Transverse colon (tissue), 4 donors: ENCODE results near the gene SLC5A5. TPM values are rescaled to one million over a fixed set of nuclear protein-coding genes. Genes with fewer than 3 reads are reported as not detected.

Source experiments
- DNase-seq: peaks from one replicate; pipeline ENCODE4 v3.0.0-alpha.2; 2019
- H3K27ac ChIP-seq, 4 donors: fragments of 200-600 bp; sonication (generic); 2 replicates each; pipeline ENCODE4 v1.5.1; 2016 to 2018; ENCODE audit warnings: inconsistent platforms in 4 of 4
- H3K27me3 ChIP-seq: fragments of 200-600 bp; sonication (generic); 2 replicates; pipeline ENCODE4 v1.5.1; 2017; ENCODE audit warnings: inconsistent platforms
- H3K36me3 ChIP-seq, 4 donors: fragments of 200-600 bp; sonication (generic); 2 replicates each; pipeline ENCODE4 v1.5.1; 2017 to 2019; ENCODE audit warnings: inconsistent platforms in 4 of 4
- H3K4me1 ChIP-seq, 4 donors: fragments of 200-600 bp; sonication (generic); 2 replicates each; pipeline ENCODE4 v1.5.1; 2017 to 2020; ENCODE audit warnings: inconsistent platforms in 4 of 4
- H3K4me3 ChIP-seq, 4 donors: fragments of 200-600 bp; sonication (generic); 1 replicate in 1 of 4; 2 replicates in 3 of 4; pipeline versions ENCODE4 v1.5.1 to v1.6.1; 2017 to 2019; ENCODE audit warnings: inconsistent platforms in 4 of 4
- H3K9me3 ChIP-seq, 2 donors: fragments of 200-600 bp; sonication (generic); 2 replicates each; pipeline ENCODE4 v1.5.1; 2017 to 2019; ENCODE audit warnings: inconsistent platforms in 2 of 2
- CTCF ChIP-seq, 5 experiments: fragments of 200-600 bp in 3 of 5; fragments of 450-650 bp in 2 of 5; sonication (generic) in 3 of 5; IDR thresholded peaks; 1 replicate in 2 of 5; 2 replicates in 3 of 5; pipeline ENCODE4 v1.5.1; 2016 to 2017; ENCODE audit warnings: antibody characterized with exemption in 5 of 5, inconsistent platforms in 3 of 5, mild to moderate bottlenecking in 2 of 5, moderate library complexity in 1 of 5
- EP300 ChIP-seq: sonication (generic); formaldehyde crosslinking; IDR thresholded peaks from one replicate; pipeline ENCODE4 v1.6.1; 2017; ENCODE audit warnings: antibody characterized with exemption, low read depth
- POLR2A ChIP-seq: fragments of 450-650 bp; IDR thresholded peaks from one replicate; pipeline ENCODE4 v1.6.1; 2016; ENCODE audit warnings: antibody characterized with exemption, mild to moderate bottlenecking, moderate library complexity
- POLR2AphosphoS5 ChIP-seq, 3 donors: sonication (generic); formaldehyde crosslinking; IDR thresholded peaks; one replicate each; pipeline ENCODE4 v1.6.1; 2016; ENCODE audit warnings: antibody characterized with exemption in 3 of 3
- WGBS, 2 donors: methylation state at CpG; one replicate each; pipeline ENCODE4 v1.1.5; 2018; ENCODE audit warnings: low coverage in 1 of 2; 5-methylcytosine and 5-hydroxymethylcytosine counted together
- in situ Hi-C, 4 donors: fragments of 200-750 bp; cut with MboI; loops; one replicate each; pipeline versions ENCODE4 v1.15.0 to v1.15.1; 2017; ENCODE audit warnings: low sequenced_read_pairs in 3 of 4, low pct_ligation_motif_present in 1 of 4, low pct_unique_long_range_greater_than_20kb in 1 of 4
- intact Hi-C: fragments of 100-400 bp; cut with DNase I; formaldehyde crosslinking; loops from one replicate; pipeline ENCODE4 v1.15.1; 2023; ENCODE audit warnings: low total_unique reads
- total RNA-seq, 4 donors: library from RNA; depleted of rRNA; stranded (reverse); fragments of >200 nt; gene quantifications; one replicate each; pipeline ENCODE4 v1.1.0, GENCODE V29; 2016

SLC5A5 gene
- total RNA-seq, 4 donors from 2014 or later: not detected

- WGBS, 2 donors: 73% methylated on average over 8 of the region's 8 CpGs; no CpG with 5 or more reads in 1 of the 2 donors
- Histone ChIP-seq H3K27ac (peak overlapping the region; percentile 57 to 74 (median 60)), H3K4me3 (no peak overlapping the region), H3K36me3 (peaks cover 0 to 23% (median 10%) of the 10 kb centered on the region in 4 donors), H3K4me1 (peaks cover 9 to 58% (median 32%) of the 10 kb centered on the region in 4 donors), H3K9me3 (no peaks in the 10 kb centered on the region), H3K27me3 (no peaks in the 10 kb centered on the region)
- intact Hi-C loops (no loop called here), in situ Hi-C loops (loop anchor here in 2 of 4 donors (10.0 to 25.0 kb wide), 3 partner anchors 124 to 151 kb away; partner anchors contain the start of gene MAP1S (in 1 of the 2))
- DNase-seq: no peak
- TF ChIP-seq POLR2AphosphoS5 (IDR thresholded peaks at IDR 0.05): no peak
- no peak for TF ChIP-seq CTCF (IDR thresholded peaks at IDR 0.05)
- no peak for TF ChIP-seq EP300
- TF ChIP-seq POLR2A: no peak
Observed at GRCh38 chr19:17863520-17864182, 8.1 kb upstream of the SLC5A5 start.

- H3K4me1 ChIP-seq: peaks cover 8 to 52% (median 28%) of the 10 kb centered on the region in 4 donors
- H3K27ac ChIP-seq: peak overlapping the region; percentile 59 to 74 (median 67)
- 35 to 51% methylated on average over 4 to 13 of the region's 13 CpGs for WGBS, 2 donors
- intact Hi-C loops: no loop called here
- peak; percentile 81 for DNase-seq
- in situ Hi-C loops: loop anchor here in 3 of 4 donors (5.0 to 25.0 kb wide), 4 partner anchors 72 to 153 kb away; partner anchors contain the start of gene MAP1S (in 1 of the 3)
- H3K4me3 ChIP-seq: no peak overlapping the region
- H3K36me3 ChIP-seq: peaks cover 0 to 23% (median 10%) of the 10 kb centered on the region in 4 donors
- TF ChIP-seq EP300 (no peak), POLR2A (peak; percentile 40), POLR2AphosphoS5 (IDR thresholded peaks at IDR 0.05) (peak; percentile 31 to 76 (median 49))
- no peaks in the 10 kb centered on the region for H3K9me3 ChIP-seq
- H3K27me3 ChIP-seq: peaks cover 13% of the 10 kb centered on the region
Observed at GRCh38 chr19:17865364-17866311, 6.1 kb upstream of the SLC5A5 start.

GRCh38 chr19:17866312-17866963 is 5.3 kb upstream of the SLC5A5 start:
- DNase-seq: no peak
- WGBS, 2 donors: 85 to 88% methylated on average over 2 to 8 of the region's 8 CpGs
- Histone ChIP-seq H3K4me1 (peaks cover 1 to 44% (median 20%) of the 10 kb centered on the region in 4 donors), H3K9me3 (no peaks in the 10 kb centered on the region), H3K4me3 (no peak overlapping the region), H3K27me3 (peaks cover 21% of the 10 kb centered on the region), H3K27ac (peak overlapping the region in 3 of 4 donors; percentile 44 to 74 (median 74)), H3K36me3 (peaks cover 0 to 23% (median 10%) of the 10 kb centered on the region in 4 donors)
- TF ChIP-seq POLR2A (no peak), CTCF (IDR thresholded peaks at IDR 0.05) (no peak), EP300 (no peak), POLR2AphosphoS5 (IDR thresholded peaks at IDR 0.05) (no peak)
- intact Hi-C loops: no loop called here
- in situ Hi-C loops: loop anchor here in 3 of 4 donors (5.0 to 25.0 kb wide), 4 partner anchors 71 to 154 kb away; partner anchors contain the start of gene MAP1S (in 1 of the 3)

- TF ChIP-seq POLR2A (no peak), POLR2AphosphoS5 (IDR thresholded peaks at IDR 0.05) (no peak), EP300 (no peak), CTCF (IDR thresholded peaks at IDR 0.05) (no peak)
- Histone ChIP-seq H3K4me3 (no peak overlapping the region), H3K36me3 (peaks cover 0 to 19% (median 9%) of the 10 kb centered on the region in 4 donors), H3K27ac (no peak overlapping the region), H3K27me3 (peaks cover 27% of the 10 kb centered on the region), H3K4me1 (peaks cover 2 to 41% (median 17%) of the 10 kb centered on the region in 4 donors), H3K9me3 (no peaks in the 10 kb centered on the region)
- in situ Hi-C loops: loop anchor here in 3 of 4 donors (5.0 to 25.0 kb wide), 4 partner anchors 70 to 155 kb away; partner anchors contain the start of gene MAP1S (in 1 of the 3)
- no peak for DNase-seq
- 60 to 69% methylated on average over 5 to 11 of the region's 11 CpGs for WGBS, 2 donors
- intact Hi-C loops: no loop called here
Observed at GRCh38 chr19:17866964-17867486, 4.7 kb upstream of the SLC5A5 start.
